Endodermal cell (in vitro differentiated cells): ENCODE results near the gene MAP7. TPM values are rescaled to one million over a fixed set of nuclear protein-coding genes. Genes with fewer than 3 reads are reported as not detected.

Experiments
- DNase-seq: peaks from one replicate; pipeline ENCODE4 v3.0.0-alpha.2; 2017
- H3K27ac ChIP-seq: 2 replicates; pipeline ENCODE4 v1.5.1; 2013; ENCODE audit warnings: mild to moderate bottlenecking, low read depth, low read length, moderate library complexity
- H3K27me3 ChIP-seq: 2 replicates; pipeline ENCODE4 v1.6.1; 2013; ENCODE audit warnings: mild to moderate bottlenecking, low read length, moderate library complexity; ENCODE audit not compliant: insufficient read depth, control insufficient read depth, poor library complexity, severe bottlenecking
- H3K36me3 ChIP-seq: 2 replicates; pipeline ENCODE4 v1.7.0; 2013; ENCODE audit warnings: mild to moderate bottlenecking, low read length, moderate library complexity; ENCODE audit not compliant: control insufficient read depth, insufficient read depth
- H3K4me1 ChIP-seq: one replicate; pipeline ENCODE4 v1.7.0; 2013; ENCODE audit warnings: low read length; ENCODE audit not compliant: control insufficient read depth, insufficient read depth
- H3K4me3 ChIP-seq: 2 replicates; pipeline ENCODE4 v1.5.1; 2013; ENCODE audit warnings: mild to moderate bottlenecking, low read length, moderate library complexity
- H3K9ac ChIP-seq: 2 replicates; pipeline ENCODE4 v1.6.1; 2013; ENCODE audit warnings: mild to moderate bottlenecking, low read length, moderate library complexity; ENCODE audit not compliant: poor library complexity, severe bottlenecking; ENCODE audit errors: extremely low read depth
- H3K9me3 ChIP-seq: 2 replicates; pipeline ENCODE4 v1.6.1; 2013; ENCODE audit warnings: mild to moderate bottlenecking, low read length, moderate library complexity; ENCODE audit not compliant: control insufficient read depth
- H3K27ac Mint-ChIP-seq: 2 replicates; pipeline ENCODE4 v1.8.0; 2020; ENCODE audit warnings: mixed read lengths
- H3K27me3 Mint-ChIP-seq: 2 replicates; pipeline ENCODE4 v1.8.0; 2021; ENCODE audit warnings: mild to moderate bottlenecking, mixed read lengths; ENCODE audit not compliant: insufficient read depth
- H3K36me3 Mint-ChIP-seq: 2 replicates; pipeline ENCODE4 v1.8.0; 2020; ENCODE audit warnings: low read depth, mixed read lengths
- H3K4me1 Mint-ChIP-seq: 2 replicates; pipeline ENCODE4 v1.8.0; 2020; ENCODE audit warnings: mixed read lengths
- H3K4me3 Mint-ChIP-seq: 2 replicates; pipeline ENCODE4 v1.8.0; 2020; ENCODE audit warnings: mild to moderate bottlenecking, moderate library complexity, mixed read lengths
- H3K9me3 Mint-ChIP-seq: 2 replicates; pipeline ENCODE4 v1.8.0; 2020; ENCODE audit warnings: mild to moderate bottlenecking, mixed read lengths
- WGBS, 2 experiments: methylation state at CpG; one replicate each; pipeline versions ENCODE4 v1.1.5 to v1.1.7; 2013; ENCODE audit warnings: missing lambda C conversion rate in 2 of 2, mixed read lengths in 1 of 2; ENCODE audit not compliant: insufficient coverage in 1 of 2, insufficient read length in 1 of 2; 5-methylcytosine and 5-hydroxymethylcytosine counted together
- total RNA-seq, 2 donors: library from RNA; stranded (reverse); fragmentation: NEBNext Ultra II Directional in 1 of 2; extraction: Animal tissue kit (Norgen Biotek cat#: 25700) in 1 of 2; gene quantifications; 2 replicates in 1 of 2; 3 replicates in 1 of 2; pipeline ENCODE4 v1.2.1, GENCODE V29; 2021
- TF ChIP-seq, protein P1 (sequence below): fragments of 200-600 bp; sonication (generic); conservative IDR thresholded peaks from 2 replicates; pipeline ENCODE4 v1.5.0; 2021; ENCODE audit warnings: antibody characterized with exemption, mild to moderate bottlenecking

MAP7 gene
- total RNA-seq, 2 donors from 2014 or later = 42.4 to 48.7 TPM

DNA sequence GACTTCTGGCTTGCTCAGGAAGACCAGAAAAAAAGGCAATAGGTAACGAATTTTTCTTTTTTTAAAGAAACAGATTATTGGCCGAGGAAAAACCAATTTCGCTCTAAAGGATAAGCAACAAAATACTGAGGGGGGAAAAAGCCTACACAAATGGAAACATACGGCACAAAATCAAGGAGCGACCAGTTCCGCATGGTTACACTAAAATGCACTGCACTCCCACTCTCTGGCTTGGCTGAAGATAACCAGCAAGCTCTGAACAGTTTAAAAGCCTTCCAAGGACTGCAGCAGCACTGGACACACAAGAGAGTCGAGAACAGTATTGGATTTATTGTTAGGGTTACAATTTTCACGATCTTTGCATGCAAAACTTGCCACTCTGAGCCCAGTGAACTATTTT lies 881 bp upstream of the MAP7 start:
- WGBS, 2 experiments = 67 to 81% methylated on average over 7 to 8 of the region's 8 CpGs

DNA sequence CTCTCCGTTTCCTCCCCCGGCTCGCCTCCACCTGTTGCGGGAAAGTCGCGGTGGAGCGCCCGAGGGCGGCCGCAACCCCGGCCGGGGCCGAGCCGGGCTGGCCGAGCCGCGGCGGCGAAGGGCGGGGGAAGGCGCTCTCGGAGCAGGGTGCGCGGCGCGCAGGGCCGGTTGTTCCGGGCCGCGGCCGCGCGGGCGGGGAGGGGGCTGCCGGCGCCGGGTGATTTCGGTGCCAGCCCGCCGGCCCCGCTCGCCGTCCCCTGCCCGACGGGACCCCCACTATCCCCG lies 235 bp downstream of the MAP7 start:
- peaks cover 36% of the 10 kb centered on the region for H3K27me3 Mint-ChIP-seq

More for the DNA sequence above, 881 bp upstream of the MAP7 start:
- Histone ChIP-seq H3K4me1 (no peaks in the 10 kb centered on the region), H3K36me3 (no peaks in the 10 kb centered on the region), H3K27me3 (peaks cover 52% of the 10 kb centered on the region), H3K27ac (no peak overlapping the region), H3K9me3 (no peaks in the 10 kb centered on the region), H3K4me3 (peak overlapping the region; percentile 94), H3K9ac (peak overlapping the region; percentile 19)
- H3K9me3 Mint-ChIP-seq = no peaks in the 10 kb centered on the region
- peaks cover 24% of the 10 kb centered on the region for H3K4me1 Mint-ChIP-seq
- no peak for DNase-seq
- peak overlapping the region; percentile 82 for H3K4me3 Mint-ChIP-seq
- H3K27me3 Mint-ChIP-seq = peaks cover 39% of the 10 kb centered on the region
- H3K36me3 Mint-ChIP-seq = no peaks in the 10 kb centered on the region
- TF ChIP-seq, protein P1, sequence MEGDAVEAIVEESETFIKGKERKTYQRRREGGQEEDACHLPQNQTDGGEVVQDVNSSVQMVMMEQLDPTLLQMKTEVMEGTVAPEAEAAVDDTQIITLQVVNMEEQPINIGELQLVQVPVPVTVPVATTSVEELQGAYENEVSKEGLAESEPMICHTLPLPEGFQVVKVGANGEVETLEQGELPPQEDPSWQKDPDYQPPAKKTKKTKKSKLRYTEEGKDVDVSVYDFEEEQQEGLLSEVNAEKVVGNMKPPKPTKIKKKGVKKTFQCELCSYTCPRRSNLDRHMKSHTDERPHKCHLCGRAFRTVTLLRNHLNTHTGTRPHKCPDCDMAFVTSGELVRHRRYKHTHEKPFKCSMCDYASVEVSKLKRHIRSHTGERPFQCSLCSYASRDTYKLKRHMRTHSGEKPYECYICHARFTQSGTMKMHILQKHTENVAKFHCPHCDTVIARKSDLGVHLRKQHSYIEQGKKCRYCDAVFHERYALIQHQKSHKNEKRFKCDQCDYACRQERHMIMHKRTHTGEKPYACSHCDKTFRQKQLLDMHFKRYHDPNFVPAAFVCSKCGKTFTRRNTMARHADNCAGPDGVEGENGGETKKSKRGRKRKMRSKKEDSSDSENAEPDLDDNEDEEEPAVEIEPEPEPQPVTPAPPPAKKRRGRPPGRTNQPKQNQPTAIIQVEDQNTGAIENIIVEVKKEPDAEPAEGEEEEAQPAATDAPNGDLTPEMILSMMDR = no peak
- peak overlapping the region; percentile 81 for H3K27ac Mint-ChIP-seq

GRCh38 chr6:136549300-136550044 lies 750 bp downstream of the MAP7 start:
- DNase-seq = peak; percentile 83
- Histone ChIP-seq H3K27me3 (peaks cover 52% of the 10 kb centered on the region), H3K27ac (no peak overlapping the region), H3K4me1 (no peaks in the 10 kb centered on the region), H3K9me3 (no peaks in the 10 kb centered on the region), H3K9ac (peak overlapping the region; percentile 83), H3K4me3 (peak overlapping the region; percentile 94), H3K36me3 (no peaks in the 10 kb centered on the region)
- Mint-ChIP-seq H3K9me3 (no peaks in the 10 kb centered on the region), H3K4me1 (peaks cover 35% of the 10 kb centered on the region), H3K4me3 (peak overlapping the region; percentile 82), H3K36me3 (no peaks in the 10 kb centered on the region), H3K27ac (peak overlapping the region; percentile 91), H3K27me3 (peaks cover 31% of the 10 kb centered on the region)
- 1 to 3% methylated on average over 20 to 42 of the region's 42 CpGs for WGBS, 2 experiments
- TF ChIP-seq, protein P1 = no peak

More for the DNA sequence above, 235 bp downstream of the MAP7 start:
- TF ChIP-seq, protein P1 = no peak
- peaks cover 52% of the 10 kb centered on the region for H3K27me3 ChIP-seq
- no peak overlapping the region for H3K27ac ChIP-seq
- peak overlapping the region; percentile 83 for H3K9ac ChIP-seq
- H3K4me3 ChIP-seq = peak overlapping the region; percentile 94
- Mint-ChIP-seq H3K36me3 (no peaks in the 10 kb centered on the region), H3K9me3 (no peaks in the 10 kb centered on the region), H3K4me3 (peak overlapping the region; percentile 82), H3K4me1 (peaks cover 31% of the 10 kb centered on the region), H3K27ac (peak overlapping the region; percentile 67)
- H3K9me3 ChIP-seq = no peaks in the 10 kb centered on the region
- no peaks in the 10 kb centered on the region for H3K36me3 ChIP-seq
- WGBS, 2 experiments = 0% methylated on average over 46 of the region's 46 CpGs; no CpG with 5 or more reads in 1 of the 2 experiments
- H3K4me1 ChIP-seq = no peaks in the 10 kb centered on the region
- no peak for DNase-seq
